ENCODE data around the gene OGDHL. TPM values are rescaled to one million over a fixed set of nuclear protein-coding genes. Genes with fewer than 3 reads are reported as not detected.

The OGDHL gene
- total RNA-seq, 1 donor from 2014 or later = 1.9 TPM

DNA sequence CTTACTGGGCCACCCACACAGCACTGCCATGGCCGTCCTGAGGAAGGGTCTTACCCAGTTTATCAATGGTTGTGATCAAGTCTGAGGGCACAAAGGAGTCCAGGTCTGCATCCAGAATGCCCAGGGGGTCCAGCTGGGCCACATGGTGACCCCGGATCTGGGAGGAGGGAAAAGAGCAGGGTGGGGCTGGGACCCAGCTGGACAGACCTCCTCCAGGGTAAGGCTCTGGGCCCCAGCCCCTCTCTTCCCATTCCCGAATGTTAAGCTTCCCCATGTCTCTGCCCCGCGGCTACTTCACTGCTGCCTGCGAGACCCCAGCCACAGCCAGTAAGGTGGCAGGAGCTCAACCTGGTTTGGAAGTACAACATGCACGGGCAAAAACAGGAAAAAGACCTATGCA is 9.5 kb downstream of the OGDHL start:
- Mint-ChIP-seq H3K36me3 (ENCODE audit: low read depth, unreplicated experiment) (no peaks in the 10 kb centered on the region), H3K4me3 (ENCODE audit: unreplicated experiment) (no peak overlapping the region), H3K9me3 (ENCODE audit: unreplicated experiment) (peaks cover 2% of the 10 kb centered on the region), H3K27me3 (ENCODE audit: low read depth, unreplicated experiment) (peaks cover 19% of the 10 kb centered on the region), H3K4me1 (ENCODE audit: low read depth, unreplicated experiment) (peaks cover 3% of the 10 kb centered on the region), H3K27ac (ENCODE audit: unreplicated experiment) (no peak overlapping the region)
- H3K36me3 ChIP-seq (ENCODE audit: insufficient read depth, low read length) = no peaks in the 10 kb centered on the region
- TF ChIP-seq EZH2 (IDR thresholded peaks at IDR 0.05; ENCODE audit: insufficient read depth, low read length) (no peak), CTCF (IDR thresholded peaks at IDR 0.05; ENCODE audit: insufficient read depth, low read depth, low read length) (no peak)
- no peaks in the 10 kb centered on the region for H3K9me3 ChIP-seq (ENCODE audit: insufficient read depth, low read depth, low read length)
- H3K79me2 ChIP-seq (ENCODE audit: insufficient read depth, low read length) = no peaks in the 10 kb centered on the region
- no peaks in the 10 kb centered on the region for H4K20me1 ChIP-seq (ENCODE audit: insufficient read depth, low read length)
- H3K27me3 ChIP-seq (ENCODE audit: insufficient read depth, low read length) = peaks cover 3% of the 10 kb centered on the region
- H3K27ac ChIP-seq (ENCODE audit: low read depth, low read length) = no peak overlapping the region
- FAIRE-seq (no peak), DNase-seq (ENCODE audit: low read depth) (no peak)
- no peaks in the 10 kb centered on the region for H3K4me1 ChIP-seq (ENCODE audit: insufficient read depth, low read length)
- no peak overlapping the region for H3K4me2 ChIP-seq (ENCODE audit: low read length)
- H3K9ac ChIP-seq (ENCODE audit: low read length) = no peak overlapping the region
- H2AFZ ChIP-seq (ENCODE audit: low read depth, low read length) = no peak overlapping the region
- no peak overlapping the region for H3K4me3 ChIP-seq (ENCODE audit: insufficient read depth, low read depth, low read length)

DNA sequence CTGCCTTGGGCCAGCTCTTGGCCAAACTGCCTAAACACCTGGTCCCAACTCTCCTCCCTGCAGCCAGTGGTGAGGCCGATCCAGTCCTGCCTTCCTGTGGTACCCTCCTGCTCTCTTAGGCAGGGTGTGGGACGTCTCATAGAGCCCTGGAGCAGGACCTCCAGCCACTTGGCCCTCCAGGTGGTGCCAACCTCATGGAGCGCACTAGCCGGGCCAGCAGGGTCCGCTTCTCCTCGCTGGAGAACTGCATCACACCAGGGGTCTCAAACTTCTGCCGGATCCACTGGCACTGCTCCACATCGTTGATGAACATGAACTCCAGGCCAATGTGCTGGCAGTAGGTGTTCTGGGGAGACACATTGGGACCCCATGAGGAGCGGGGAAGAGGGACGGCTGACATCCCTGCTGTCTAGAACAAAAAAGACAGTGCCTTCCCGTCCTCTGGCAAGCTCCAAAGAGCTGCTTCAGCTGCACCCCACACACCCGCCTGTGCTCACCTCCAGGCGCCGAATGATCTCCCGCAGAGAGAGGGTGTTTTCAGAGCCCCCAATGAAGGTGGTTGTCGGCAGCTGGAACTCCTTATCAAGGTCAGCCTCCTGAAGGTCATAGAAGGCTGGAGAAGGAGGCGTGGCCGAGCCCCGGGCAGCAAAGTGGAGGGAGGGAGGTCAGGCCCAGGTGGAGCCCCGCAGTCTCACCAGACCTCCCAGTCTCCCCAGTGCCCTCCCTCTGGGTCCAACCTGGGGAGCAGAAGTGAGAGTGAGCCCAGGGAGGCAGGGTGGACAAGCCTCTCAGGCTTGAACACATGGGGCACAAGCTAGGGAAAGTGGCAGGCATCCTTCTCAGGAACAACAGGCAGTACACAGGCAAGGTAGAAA is 10.2 kb downstream of the OGDHL start:
- Histone ChIP-seq H3K4me1 (ENCODE audit: insufficient read depth, low read length) (no peaks in the 10 kb centered on the region), H2AFZ (ENCODE audit: low read depth, low read length) (no peak overlapping the region), H3K27ac (ENCODE audit: low read depth, low read length) (no peak overlapping the region), H3K27me3 (ENCODE audit: insufficient read depth, low read length) (no peaks in the 10 kb centered on the region), H3K79me2 (ENCODE audit: insufficient read depth, low read length) (no peaks in the 10 kb centered on the region), H4K20me1 (ENCODE audit: insufficient read depth, low read length) (no peaks in the 10 kb centered on the region), H3K4me3 (ENCODE audit: insufficient read depth, low read depth, low read length) (no peak overlapping the region), H3K36me3 (ENCODE audit: insufficient read depth, low read length) (no peaks in the 10 kb centered on the region), H3K9me3 (ENCODE audit: insufficient read depth, low read depth, low read length) (no peaks in the 10 kb centered on the region), H3K9ac (ENCODE audit: low read length) (no peak overlapping the region), H3K4me2 (ENCODE audit: low read length) (no peak overlapping the region)
- no peak for TF ChIP-seq EZH2 (IDR thresholded peaks at IDR 0.05; ENCODE audit: insufficient read depth, low read length)
- no peak for TF ChIP-seq CTCF (IDR thresholded peaks at IDR 0.05; ENCODE audit: insufficient read depth, low read depth, low read length)
- Mint-ChIP-seq H3K4me1 (ENCODE audit: low read depth, unreplicated experiment) (peaks cover 3% of the 10 kb centered on the region), H3K36me3 (ENCODE audit: low read depth, unreplicated experiment) (no peaks in the 10 kb centered on the region), H3K4me3 (ENCODE audit: unreplicated experiment) (no peak overlapping the region), H3K9me3 (ENCODE audit: unreplicated experiment) (peaks cover 2% of the 10 kb centered on the region), H3K27me3 (ENCODE audit: low read depth, unreplicated experiment) (peaks cover 17% of the 10 kb centered on the region), H3K27ac (ENCODE audit: unreplicated experiment) (no peak overlapping the region)
- FAIRE-seq (no peak), DNase-seq (ENCODE audit: low read depth) (no peak)

- Histone ChIP-seq H4K20me1 (ENCODE audit: insufficient read depth, low read length) (no peaks in the 10 kb centered on the region), H3K27me3 (ENCODE audit: insufficient read depth, low read length) (no peaks in the 10 kb centered on the region), H3K4me2 (ENCODE audit: low read length) (no peak overlapping the region), H3K27ac (ENCODE audit: low read depth, low read length) (no peak overlapping the region), H3K4me3 (ENCODE audit: insufficient read depth, low read depth, low read length) (no peak overlapping the region), H2AFZ (ENCODE audit: low read depth, low read length) (no peak overlapping the region), H3K9me3 (ENCODE audit: insufficient read depth, low read depth, low read length) (no peaks in the 10 kb centered on the region), H3K4me1 (ENCODE audit: insufficient read depth, low read length) (no peaks in the 10 kb centered on the region), H3K36me3 (ENCODE audit: insufficient read depth, low read length) (no peaks in the 10 kb centered on the region), H3K79me2 (ENCODE audit: insufficient read depth, low read length) (no peaks in the 10 kb centered on the region), H3K9ac (ENCODE audit: low read length) (no peak overlapping the region)
- Mint-ChIP-seq H3K9me3 (ENCODE audit: unreplicated experiment) (peaks cover 2% of the 10 kb centered on the region), H3K27me3 (ENCODE audit: low read depth, unreplicated experiment) (peaks cover 19% of the 10 kb centered on the region), H3K36me3 (ENCODE audit: low read depth, unreplicated experiment) (no peaks in the 10 kb centered on the region), H3K4me3 (ENCODE audit: unreplicated experiment) (no peak overlapping the region), H3K27ac (ENCODE audit: unreplicated experiment) (no peak overlapping the region), H3K4me1 (ENCODE audit: low read depth, unreplicated experiment) (peaks cover 3% of the 10 kb centered on the region)
- no peak for TF ChIP-seq EZH2 (IDR thresholded peaks at IDR 0.05; ENCODE audit: insufficient read depth, low read length)
- no peak for TF ChIP-seq CTCF (IDR thresholded peaks at IDR 0.05; ENCODE audit: insufficient read depth, low read depth, low read length)
- FAIRE-seq (no peak), DNase-seq (ENCODE audit: low read depth) (no peak)
These were observed 10.9 kb downstream of the OGDHL start for GRCh38 chr10:49751216-49751615.

Data from astrocyte (in vitro differentiated cells and primary cell).